HEK293 (cell line): ENCODE measurements around the gene DYNC1I1.

ENCODE experiments used
- CTCF ChIA-PET: fragments of 350-600 bp; formaldehyde crosslinking; extraction: SDS; loops from one replicate; lab custom pipeline; 2021; ENCODE audit warnings: antibody characterized with exemption; lab: Yijun Ruan, JAX
- POLR2A ChIA-PET: fragments of 300-600 bp; formaldehyde crosslinking; extraction: SDS; loops from one replicate; lab custom pipeline; 2020; ENCODE audit warnings: antibody characterized with exemption, inconsistent platforms; lab: Yijun Ruan, JAX
- H3K27ac ChIP-seq: fragments of 200-500 bp; sonication (Bioruptor generic); 2 replicates; pipeline ENCODE4 v1.5.1; 2014; ENCODE audit warnings: low read depth, low read length, control low read depth, inconsistent platforms; ENCODE audit errors: extremely low read depth
- H3K36me3 ChIP-seq, 2 experiments: fragments of 200-500 bp in 1 of 2; sonication (Bioruptor generic) in 1 of 2; 1 replicate in 1 of 2; 2 replicates in 1 of 2; pipeline ENCODE4 v1.5.1; 2014 to 2017; ENCODE audit warnings: inconsistent platforms in 2 of 2, low read length in 2 of 2; ENCODE audit not compliant: control insufficient read depth in 2 of 2, insufficient read depth in 1 of 2
- H3K4me1 ChIP-seq: fragments of 200-500 bp; sonication (Bioruptor generic); 2 replicates; pipeline ENCODE4 v1.5.1; 2014; ENCODE audit warnings: mild to moderate bottlenecking, low read length, inconsistent platforms; ENCODE audit not compliant: control insufficient read depth, insufficient read depth
- H3K4me3 ChIP-seq: 2 replicates; pipeline ENCODE4 v1.5.1; 2011; ENCODE audit warnings: low read depth, mild to moderate bottlenecking, control low read depth, low read length, moderate library complexity
- H3K9me3 ChIP-seq: fragments of 200-500 bp; sonication (Bioruptor generic); 2 replicates; pipeline ENCODE4 v1.5.1; 2014; ENCODE audit warnings: low read depth, low read length, inconsistent platforms; ENCODE audit not compliant: control insufficient read depth, insufficient read depth
- BCL11A ChIP-seq: fragments of 450-650 bp; formaldehyde crosslinking; IDR thresholded peaks from 2 replicates; pipeline ENCODE4 v1.5.1; 2016; ENCODE audit warnings: low read depth, missing biosample characterization, missing genetic modification characterization
- EGR2 ChIP-seq: fragments of 450-650 bp; formaldehyde crosslinking; IDR thresholded peaks from 2 replicates; pipeline ENCODE4 v1.5.1; 2016; ENCODE audit warnings: low read depth, missing biosample characterization, missing genetic modification characterization
- FEZF1 ChIP-seq: fragments of 450-650 bp; formaldehyde crosslinking; IDR thresholded peaks from 2 replicates; pipeline ENCODE4 v1.5.1; 2016; ENCODE audit warnings: missing biosample characterization, missing genetic modification characterization
- GFI1B ChIP-seq: fragments of 450-650 bp; formaldehyde crosslinking; IDR thresholded peaks from 2 replicates; pipeline ENCODE4 v1.5.1; 2016; ENCODE audit warnings: missing biosample characterization, missing genetic modification characterization
- HOXA7 ChIP-seq: sonication (generic); formaldehyde crosslinking; IDR thresholded peaks from 2 replicates; pipeline ENCODE4 v1.8.1; 2022; ENCODE audit warnings: missing genetic modification reagents, borderline replicate concordance
- KLF7 ChIP-seq: fragments of 450-650 bp; formaldehyde crosslinking; IDR thresholded peaks from 2 replicates; pipeline ENCODE4 v1.5.1; 2016; ENCODE audit warnings: missing biosample characterization, missing genetic modification characterization, borderline replicate concordance
- SP2 ChIP-seq: fragments of 450-650 bp; formaldehyde crosslinking; IDR thresholded peaks from 2 replicates; pipeline ENCODE4 v1.5.1; 2016; ENCODE audit warnings: missing biosample characterization, missing genetic modification characterization
- ZFHX2 ChIP-seq: fragments of 450-650 bp; formaldehyde crosslinking; conservative IDR thresholded peaks from 2 replicates; pipeline ENCODE4 v1.5.1; 2016; ENCODE audit warnings: missing biosample characterization, missing genetic modification characterization
- ZFP41 ChIP-seq: fragments of 450-650 bp; formaldehyde crosslinking; IDR thresholded peaks from 2 replicates; pipeline ENCODE4 v1.5.1; 2016; ENCODE audit warnings: missing biosample characterization, missing genetic modification characterization, borderline replicate concordance
- ZNF114 ChIP-seq: fragments of 450-650 bp; formaldehyde crosslinking; IDR thresholded peaks from 2 replicates; pipeline ENCODE4 v1.5.0; 2017; ENCODE audit warnings: missing biosample characterization, missing genetic modification characterization
- ZNF138 ChIP-seq: fragments of 450-650 bp; formaldehyde crosslinking; IDR thresholded peaks from 2 replicates; pipeline ENCODE4 v1.5.1; 2016; ENCODE audit warnings: missing biosample characterization, missing genetic modification characterization, borderline replicate concordance
- ZNF341 ChIP-seq: fragments of 450-650 bp; formaldehyde crosslinking; IDR thresholded peaks from 2 replicates; pipeline ENCODE4; 2016; ENCODE audit warnings: low read depth, missing biosample characterization, missing genetic modification characterization
- ZNF426 ChIP-seq: fragments of 450-650 bp; formaldehyde crosslinking; IDR thresholded peaks from 2 replicates; pipeline ENCODE4 v1.5.1; 2017; ENCODE audit warnings: missing biosample characterization, missing genetic modification characterization, mild to moderate bottlenecking, inconsistent platforms, moderate library complexity
- ZNF48 ChIP-seq: fragments of 450-650 bp; formaldehyde crosslinking; IDR thresholded peaks from 2 replicates; pipeline ENCODE4 v1.5.1; 2016; ENCODE audit warnings: missing biosample characterization, missing genetic modification characterization
- ZNF530 ChIP-seq: fragments of 450-650 bp; formaldehyde crosslinking; IDR thresholded peaks from 2 replicates; pipeline ENCODE4 v1.5.1; 2016; ENCODE audit warnings: low read depth, missing biosample characterization, missing genetic modification characterization
- ZNF548 ChIP-seq: fragments of 450-650 bp; formaldehyde crosslinking; IDR thresholded peaks from 2 replicates; pipeline ENCODE4 v1.5.1; 2016; ENCODE audit warnings: missing biosample characterization, missing genetic modification characterization
- ZNF555 ChIP-seq: fragments of 450-650 bp; formaldehyde crosslinking; conservative IDR thresholded peaks from 2 replicates; pipeline ENCODE4 v1.5.1; 2017; ENCODE audit warnings: missing biosample characterization, mild to moderate bottlenecking, missing genetic modification characterization, inconsistent platforms
- ZNF654 ChIP-seq: fragments of 450-650 bp; formaldehyde crosslinking; IDR thresholded peaks from 2 replicates; pipeline ENCODE4 v1.5.1; 2016; ENCODE audit warnings: low read depth, missing biosample characterization, missing genetic modification characterization
- ZNF785 ChIP-seq: fragments of 450-650 bp; formaldehyde crosslinking; IDR thresholded peaks from 2 replicates; pipeline ENCODE4 v1.5.1; 2016; ENCODE audit warnings: missing biosample characterization, missing genetic modification characterization
- TF ChIP-seq, protein P1 (sequence below): fragments of 450-650 bp; formaldehyde crosslinking; IDR thresholded peaks from 2 replicates; pipeline ENCODE4 v1.5.1; 2016; ENCODE audit warnings: missing biosample characterization, missing genetic modification characterization
- TF ChIP-seq, protein P2 (sequence below): fragments of 450-650 bp; formaldehyde crosslinking; IDR thresholded peaks from 2 replicates; pipeline ENCODE4 v1.5.1; 2016; ENCODE audit warnings: missing biosample characterization, missing genetic modification characterization
- TF ChIP-seq, protein P3 (sequence below): fragments of 450-650 bp; formaldehyde crosslinking; IDR thresholded peaks from 2 replicates; pipeline ENCODE4 v1.5.1; 2016; ENCODE audit warnings: missing biosample characterization, missing genetic modification characterization

The DYNC1I1 gene

DNA sequence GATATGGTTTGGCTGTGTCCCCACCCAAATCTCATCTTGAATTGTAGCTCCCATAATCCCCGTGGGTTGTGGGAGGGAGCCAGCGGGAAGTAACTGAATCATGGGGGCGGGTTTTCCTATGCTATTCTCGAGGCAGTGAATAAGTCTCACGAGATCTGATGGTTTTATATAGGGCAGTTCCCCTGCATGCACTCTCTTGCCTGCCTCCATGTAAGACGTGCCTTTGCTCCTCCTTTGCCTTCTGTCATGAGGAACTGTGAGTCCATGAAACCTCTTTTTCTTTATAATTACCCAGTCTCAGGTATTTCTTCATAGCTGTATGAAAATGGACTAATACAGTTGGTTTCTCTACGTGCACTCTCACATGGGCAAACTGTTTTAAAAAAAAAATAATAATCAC is 341.8 kb downstream of the DYNC1I1 start:
- no peaks in the 10 kb centered on the region for H3K36me3 ChIP-seq
- H3K4me1 ChIP-seq = no peaks in the 10 kb centered on the region
- H3K4me3 ChIP-seq = no peak overlapping the region
- TF ChIP-seq ZNF548 (tag by site-specific recombination) (no peak), ZNF48 (tag by site-specific recombination) (no peak), BCL11A (no peak), ZNF555 (tag by site-specific recombination) (no peak)
- CTCF ChIA-PET = interaction anchor here (0.6 kb wide), 1 partner anchor 537 kb away, joined by 3 read pairs; no protein-coding TSS in a partner anchor
- POLR2A ChIA-PET = no interaction called here
- no peaks in the 10 kb centered on the region for H3K9me3 ChIP-seq
- no peak overlapping the region for H3K27ac ChIP-seq

DNA sequence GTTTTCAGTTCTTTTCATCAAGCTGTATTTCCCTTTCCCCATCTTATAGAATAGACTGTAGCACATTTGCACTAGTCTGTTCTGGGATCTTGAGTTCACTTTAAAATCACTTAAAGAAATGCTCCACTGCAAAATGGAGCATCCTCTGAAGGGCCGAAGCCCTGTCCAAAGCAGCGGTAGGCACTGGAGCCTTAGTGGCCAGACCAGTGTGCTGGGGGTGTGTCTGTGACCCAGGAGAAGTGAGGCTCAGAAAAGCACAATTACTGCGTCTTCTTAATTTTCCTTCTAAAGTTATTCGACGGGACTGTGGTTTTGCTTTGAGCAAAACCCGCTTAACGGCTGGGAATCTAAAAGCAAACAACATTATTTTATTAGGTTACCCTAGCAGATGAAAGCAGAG is 343.8 kb downstream of the DYNC1I1 start:
- Histone ChIP-seq H3K9me3 (no peaks in the 10 kb centered on the region), H3K4me1 (no peaks in the 10 kb centered on the region), H3K27ac (no peak overlapping the region), H3K36me3 (peaks cover 0 to 9% of the 10 kb centered on the region in 2 experiments; a peak in 1 of 3 replicates), H3K4me3 (no peak overlapping the region)
- TF ChIP-seq FEZF1 = no peak
- TF ChIP-seq, protein P1, sequence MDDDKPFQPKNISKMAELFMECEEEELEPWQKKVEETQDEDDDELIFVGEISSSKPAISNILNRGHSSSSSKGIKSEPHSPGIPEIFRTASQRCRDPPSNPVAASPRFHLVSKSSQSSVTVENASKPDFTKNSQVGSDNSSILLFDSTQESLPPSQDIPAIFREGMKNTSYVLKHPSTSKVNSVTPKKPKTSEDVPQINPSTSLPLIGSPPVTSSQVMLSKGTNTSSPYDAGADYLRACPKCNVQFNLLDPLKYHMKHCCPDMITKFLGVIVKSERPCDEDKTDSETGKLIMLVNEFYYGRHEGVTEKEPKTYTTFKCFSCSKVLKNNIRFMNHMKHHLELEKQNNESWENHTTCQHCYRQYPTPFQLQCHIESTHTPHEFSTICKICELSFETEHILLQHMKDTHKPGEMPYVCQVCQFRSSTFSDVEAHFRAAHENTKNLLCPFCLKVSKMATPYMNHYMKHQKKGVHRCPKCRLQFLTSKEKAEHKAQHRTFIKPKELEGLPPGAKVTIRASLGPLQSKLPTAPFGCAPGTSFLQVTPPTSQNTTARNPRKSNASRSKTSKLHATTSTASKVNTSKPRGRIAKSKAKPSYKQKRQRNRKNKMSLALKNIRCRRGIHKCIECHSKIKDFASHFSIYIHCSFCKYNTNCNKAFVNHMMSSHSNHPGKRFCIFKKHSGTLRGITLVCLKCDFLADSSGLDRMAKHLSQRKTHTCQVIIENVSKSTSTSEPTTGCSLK = no peak
- CTCF ChIA-PET = no interaction called here
- POLR2A ChIA-PET = no interaction called here

DNA sequence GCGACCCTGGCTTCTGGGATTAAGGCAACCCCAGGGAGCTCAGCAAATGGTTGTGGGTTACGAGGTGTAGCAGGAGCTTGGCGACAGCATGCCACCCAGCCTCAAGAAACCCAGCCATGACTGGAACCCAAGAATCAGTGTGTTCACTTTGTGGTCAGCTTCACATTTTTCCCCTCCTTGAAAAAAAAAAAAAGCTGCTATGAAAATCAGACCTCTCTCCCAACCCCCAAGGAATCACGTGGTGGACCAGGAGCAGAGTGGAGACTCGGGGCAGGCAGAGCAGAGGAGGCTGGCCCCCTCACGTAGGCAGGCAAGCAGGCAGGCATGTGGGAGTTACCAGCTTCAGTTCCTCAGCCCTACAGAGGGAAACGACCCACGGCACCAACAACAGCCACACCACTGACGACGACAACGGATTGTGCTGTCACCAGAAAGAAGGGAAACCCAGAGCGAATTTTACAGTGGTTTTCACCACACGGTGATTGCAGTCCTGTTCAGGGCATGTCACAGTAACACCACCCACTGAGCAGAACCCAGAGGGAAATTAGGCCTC is 346.2 kb downstream of the DYNC1I1 start:
- Histone ChIP-seq H3K9me3 (no peaks in the 10 kb centered on the region), H3K36me3 (peaks cover 0 to 12% of the 10 kb centered on the region in 2 experiments; a peak in 1 of 3 replicates), H3K4me1 (no peaks in the 10 kb centered on the region), H3K4me3 (no peak overlapping the region), H3K27ac (no peak overlapping the region)
- CTCF ChIA-PET = interaction anchor here (0.5 to 0.6 kb wide), 2 partner anchors 15 to 896 kb away, joined by 3 read pairs; no protein-coding TSS in a partner anchor
- TF ChIP-seq EGR2 (tag by site-specific recombination) = peak; percentile 41; the same call in 1 of the 2 replicates
- TF ChIP-seq ZFP41 (tag by site-specific recombination) = no peak
- TF ChIP-seq, protein P2, sequence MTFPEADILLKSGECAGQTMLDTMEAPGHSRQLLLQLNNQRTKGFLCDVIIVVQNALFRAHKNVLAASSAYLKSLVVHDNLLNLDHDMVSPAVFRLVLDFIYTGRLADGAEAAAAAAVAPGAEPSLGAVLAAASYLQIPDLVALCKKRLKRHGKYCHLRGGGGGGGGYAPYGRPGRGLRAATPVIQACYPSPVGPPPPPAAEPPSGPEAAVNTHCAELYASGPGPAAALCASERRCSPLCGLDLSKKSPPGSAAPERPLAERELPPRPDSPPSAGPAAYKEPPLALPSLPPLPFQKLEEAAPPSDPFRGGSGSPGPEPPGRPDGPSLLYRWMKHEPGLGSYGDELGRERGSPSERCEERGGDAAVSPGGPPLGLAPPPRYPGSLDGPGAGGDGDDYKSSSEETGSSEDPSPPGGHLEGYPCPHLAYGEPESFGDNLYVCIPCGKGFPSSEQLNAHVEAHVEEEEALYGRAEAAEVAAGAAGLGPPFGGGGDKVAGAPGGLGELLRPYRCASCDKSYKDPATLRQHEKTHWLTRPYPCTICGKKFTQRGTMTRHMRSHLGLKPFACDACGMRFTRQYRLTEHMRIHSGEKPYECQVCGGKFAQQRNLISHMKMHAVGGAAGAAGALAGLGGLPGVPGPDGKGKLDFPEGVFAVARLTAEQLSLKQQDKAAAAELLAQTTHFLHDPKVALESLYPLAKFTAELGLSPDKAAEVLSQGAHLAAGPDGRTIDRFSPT (tag by site-specific recombination) = no peak
- TF ChIP-seq ZFHX2 (tag by site-specific recombination) = peak; percentile 61
- POLR2A ChIA-PET = no interaction called here

DNA sequence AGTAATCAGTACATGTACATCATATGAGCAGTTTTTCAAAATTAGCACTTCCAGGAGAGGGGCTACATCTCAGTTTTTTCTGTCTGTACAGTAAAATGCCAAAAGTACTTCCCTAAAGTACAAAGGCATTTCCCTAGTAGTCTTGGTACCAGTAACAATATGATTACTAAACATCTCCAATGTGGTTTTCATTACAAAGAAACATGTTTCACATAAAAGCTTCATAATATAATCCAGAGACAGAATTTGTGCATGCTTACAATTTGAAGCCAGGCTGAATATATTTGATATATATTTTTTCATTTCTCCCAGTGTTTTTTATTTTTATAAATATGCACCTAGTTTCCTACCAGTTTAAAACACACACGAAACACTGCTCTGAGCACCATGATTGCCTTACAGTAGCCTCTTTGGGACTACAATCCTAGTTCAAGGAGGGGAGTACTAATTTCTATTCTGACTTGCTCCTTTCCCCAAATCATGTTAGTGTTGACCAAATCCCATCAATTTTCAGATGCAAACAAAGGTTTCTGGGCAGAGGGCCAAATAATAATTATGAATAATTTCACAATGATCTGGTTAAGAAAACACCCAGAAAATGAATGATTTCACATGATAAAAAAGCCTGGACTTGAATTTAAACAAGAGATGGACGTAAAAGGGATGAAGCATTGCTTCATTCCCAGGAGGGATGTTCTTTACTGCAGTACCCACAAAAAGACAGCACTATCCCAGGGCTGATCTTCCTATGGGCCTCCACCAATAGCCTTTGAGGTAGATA is 348.3 kb downstream of the DYNC1I1 start:
- Histone ChIP-seq H3K4me3 (no peak overlapping the region), H3K4me1 (no peaks in the 10 kb centered on the region), H3K9me3 (no peaks in the 10 kb centered on the region), H3K27ac (no peak overlapping the region), H3K36me3 (peaks cover 0 to 12% of the 10 kb centered on the region in 2 experiments; a peak in 1 of 3 replicates)
- ChIA-PET CTCF (interaction anchor here (0.7 kb wide), 1 partner anchor 28 kb away, joined by 3 read pairs; no protein-coding TSS in a partner anchor), POLR2A (no interaction called here)
- TF ChIP-seq ZNF426 (tag by site-specific recombination) = no peak
- TF ChIP-seq GFI1B (tag by site-specific recombination) = no peak
- TF ChIP-seq, protein P3, sequence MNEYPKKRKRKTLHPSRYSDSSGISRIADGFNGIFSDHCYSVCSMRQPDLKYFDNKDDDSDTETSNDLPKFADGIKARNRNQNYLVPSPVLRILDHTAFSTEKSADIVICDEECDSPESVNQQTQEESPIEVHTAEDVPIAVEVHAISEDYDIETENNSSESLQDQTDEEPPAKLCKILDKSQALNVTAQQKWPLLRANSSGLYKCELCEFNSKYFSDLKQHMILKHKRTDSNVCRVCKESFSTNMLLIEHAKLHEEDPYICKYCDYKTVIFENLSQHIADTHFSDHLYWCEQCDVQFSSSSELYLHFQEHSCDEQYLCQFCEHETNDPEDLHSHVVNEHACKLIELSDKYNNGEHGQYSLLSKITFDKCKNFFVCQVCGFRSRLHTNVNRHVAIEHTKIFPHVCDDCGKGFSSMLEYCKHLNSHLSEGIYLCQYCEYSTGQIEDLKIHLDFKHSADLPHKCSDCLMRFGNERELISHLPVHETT (tag by site-specific recombination) = no peak
- no peak for TF ChIP-seq ZNF114 (tag by site-specific recombination)
- TF ChIP-seq HOXA7 = no peak
- TF ChIP-seq ZNF785 (tag by site-specific recombination) = no peak
- TF ChIP-seq ZNF530 (tag by site-specific recombination) = no peak
- TF ChIP-seq SP2 (tag by site-specific recombination) = no peak
- TF ChIP-seq ZNF654 (tag by site-specific recombination) = no peak
- TF ChIP-seq ZNF138 = no peak
- TF ChIP-seq ZNF341 (tag by site-specific recombination) = no peak
- TF ChIP-seq KLF7 = no peak
